Mesenchymal stem cell (in vitro differentiated cells and primary cell): ENCODE measurements around the gene FAM83E.

Source experiments
- DNase-seq: peaks from one replicate; pipeline ENCODE4 v3.0.0-alpha.2; 2013
- H2AFZ ChIP-seq: one replicate; pipeline ENCODE4 v1.6.1; 2013; ENCODE audit warnings: low read depth, mild to moderate bottlenecking, control low read depth, inconsistent platforms, low read length, moderate library complexity
- H2AK5ac ChIP-seq: 2 replicates; pipeline ENCODE4 v1.6.1; 2013; ENCODE audit warnings: low read length, moderate library complexity, mild to moderate bottlenecking, inconsistent platforms; ENCODE audit not compliant: severe bottlenecking
- H2BK120ac ChIP-seq: one replicate; pipeline ENCODE4 v1.6.1; 2013; ENCODE audit warnings: low read depth, mild to moderate bottlenecking, inconsistent platforms, low read length, moderate library complexity
- H2BK12ac ChIP-seq, 2 experiments: one replicate each; pipeline ENCODE4 v1.6.1; 2013; ENCODE audit warnings: inconsistent platforms in 2 of 2, low read length in 2 of 2, mild to moderate bottlenecking in 2 of 2, moderate library complexity in 2 of 2, control low read depth in 1 of 2
- H2BK15ac ChIP-seq: one replicate; pipeline ENCODE4 v1.6.1; 2013; ENCODE audit warnings: mild to moderate bottlenecking, low read depth, inconsistent platforms; ENCODE audit not compliant: poor library complexity, severe bottlenecking
- H2BK5ac ChIP-seq: 2 replicates; pipeline ENCODE4 v1.6.1; 2013; ENCODE audit warnings: low read depth, mild to moderate bottlenecking, low read length, control low read depth, inconsistent platforms; ENCODE audit not compliant: poor library complexity, severe bottlenecking
- H3K14ac ChIP-seq, 2 experiments: one replicate each; pipeline ENCODE4 v1.6.1; 2013; ENCODE audit warnings: inconsistent platforms in 2 of 2, low read length in 2 of 2, control low read depth in 1 of 2, mild to moderate bottlenecking in 1 of 2, moderate library complexity in 1 of 2
- H3K18ac ChIP-seq, 2 experiments: one replicate each; pipeline ENCODE4 v1.6.1; 2013; ENCODE audit warnings: inconsistent platforms in 2 of 2, low read length in 2 of 2, control low read depth in 1 of 2, low read depth in 1 of 2, mild to moderate bottlenecking in 1 of 2
- H3K23ac ChIP-seq, 2 experiments: one replicate each; pipeline ENCODE4 v1.6.1; 2013; ENCODE audit warnings: inconsistent platforms in 2 of 2, low read length in 2 of 2, mild to moderate bottlenecking in 2 of 2, moderate library complexity in 2 of 2, control low read depth in 1 of 2
- H3K27ac ChIP-seq: 2 replicates; pipeline ENCODE4 v1.5.1; 2013; ENCODE audit warnings: mild to moderate bottlenecking, moderate library complexity, low read length, control low read depth, inconsistent platforms; ENCODE audit not compliant: poor library complexity, severe bottlenecking
- H3K27me3 ChIP-seq, 2 experiments: 2 replicates each; pipeline versions ENCODE4 v1.6.1 to v1.7.0; 2013; ENCODE audit warnings: low read length in 2 of 2, mild to moderate bottlenecking in 2 of 2, moderate library complexity in 2 of 2, control low read depth in 1 of 2, inconsistent platforms in 1 of 2; ENCODE audit not compliant: control insufficient read depth in 1 of 2, insufficient read depth in 1 of 2
- H3K36me3 ChIP-seq, 2 experiments: 2 replicates each; pipeline versions ENCODE4 v1.6.1 to v1.7.0; 2013; ENCODE audit warnings: low read length in 2 of 2, control low read depth in 1 of 2, inconsistent platforms in 1 of 2, low read depth in 1 of 2, mild to moderate bottlenecking in 1 of 2; ENCODE audit not compliant: insufficient read depth in 2 of 2, control insufficient read depth in 1 of 2
- H3K4ac ChIP-seq, 2 experiments: one replicate each; pipeline ENCODE4 v1.6.1; 2013; ENCODE audit warnings: inconsistent platforms in 2 of 2, low read length in 2 of 2, mild to moderate bottlenecking in 2 of 2, moderate library complexity in 2 of 2, control low read depth in 1 of 2, low read depth in 1 of 2
- H3K4me1 ChIP-seq: 2 replicates; pipeline ENCODE4 v1.6.1; 2013; ENCODE audit warnings: low read depth, low read length, control low read depth; ENCODE audit not compliant: control insufficient read depth, insufficient read depth
- H3K4me2 ChIP-seq: 2 replicates; pipeline ENCODE4 v1.6.1; 2013; ENCODE audit warnings: low read length, mild to moderate bottlenecking, inconsistent platforms; ENCODE audit not compliant: poor library complexity, severe bottlenecking
- H3K4me3 ChIP-seq, 2 experiments: 2 replicates each; pipeline versions ENCODE4 v1.5.1 to v1.7.0; 2013; ENCODE audit warnings: low read length in 2 of 2, mild to moderate bottlenecking in 2 of 2, control low read depth in 1 of 2, low read depth in 1 of 2; ENCODE audit not compliant: insufficient read depth in 1 of 2
- H3K79me1 ChIP-seq: replicated peaks from 2 replicates; pipeline ENCODE4 v1.6.1; 2013; ENCODE audit warnings: mild to moderate bottlenecking, control low read depth, low read length, inconsistent platforms; ENCODE audit not compliant: poor library complexity, severe bottlenecking
- H3K9ac ChIP-seq: 2 replicates; pipeline ENCODE4 v1.7.0; 2013; ENCODE audit warnings: mild to moderate bottlenecking, low read length, moderate library complexity
- H3K9me3 ChIP-seq: 2 replicates; pipeline ENCODE4 v1.7.0; 2013; ENCODE audit warnings: mild to moderate bottlenecking, low read length; ENCODE audit not compliant: control insufficient read depth
- H4K8ac ChIP-seq: one replicate; pipeline ENCODE4 v1.6.1; 2013; ENCODE audit warnings: inconsistent platforms, mild to moderate bottlenecking, low read length, moderate library complexity
- H4K91ac ChIP-seq: one replicate; pipeline ENCODE4 v1.6.1; 2013; ENCODE audit warnings: mild to moderate bottlenecking, low read length, inconsistent platforms
- WGBS: methylation state at CpG from one replicate; pipeline ENCODE4 v1.1.7; 2013; ENCODE audit warnings: mixed read lengths; 5-methylcytosine and 5-hydroxymethylcytosine counted together

The FAM83E gene

DNA sequence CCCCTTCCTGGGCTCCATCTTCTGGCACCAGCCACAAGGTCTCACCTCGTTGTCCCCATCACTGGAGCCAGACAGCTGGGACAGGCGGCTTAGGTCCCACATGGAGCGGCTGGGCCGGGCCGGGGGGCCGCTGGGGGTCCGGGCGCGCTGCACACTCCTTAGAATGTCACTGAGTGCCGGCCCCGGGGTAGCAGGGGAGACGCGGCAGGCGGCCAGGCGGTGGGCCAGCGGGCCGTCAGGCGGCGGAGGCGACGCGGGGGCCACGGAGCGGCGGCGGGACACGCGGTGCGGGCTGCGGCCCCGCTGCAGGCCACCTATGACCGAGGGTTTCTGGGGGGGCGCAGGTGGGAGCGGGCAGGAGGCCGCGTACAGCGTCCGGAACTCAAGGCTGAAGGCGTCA is 11.4 kb downstream of the FAM83E start:
- Histone ChIP-seq H3K27ac (no peak overlapping the region), H3K4ac (no peak overlapping the region), H2BK15ac (no peak overlapping the region), H3K9ac (no peak overlapping the region), H4K91ac (no peak overlapping the region), H3K4me3 (no peak overlapping the region), H3K79me1 (no peaks in the 10 kb centered on the region), H2BK12ac (no peak overlapping the region), H3K36me3 (peaks cover 0 to 4% of the 10 kb centered on the region in 2 experiments), H3K18ac (no peak overlapping the region), H3K23ac (no peak overlapping the region), H3K9me3 (no peaks in the 10 kb centered on the region), H4K8ac (no peak overlapping the region), H2BK5ac (no peak overlapping the region), H2AK5ac (no peak overlapping the region), H3K4me1 (peaks cover 2% of the 10 kb centered on the region), H2AFZ (no peak overlapping the region), H2BK120ac (no peak overlapping the region), H3K4me2 (no peak overlapping the region), H3K14ac (no peak overlapping the region), H3K27me3 (peaks cover 5 to 16% of the 10 kb centered on the region in 2 experiments)
- 94% methylated on average over 39 of the region's 39 CpGs for WGBS
- DNase-seq, result no peak

DNA sequence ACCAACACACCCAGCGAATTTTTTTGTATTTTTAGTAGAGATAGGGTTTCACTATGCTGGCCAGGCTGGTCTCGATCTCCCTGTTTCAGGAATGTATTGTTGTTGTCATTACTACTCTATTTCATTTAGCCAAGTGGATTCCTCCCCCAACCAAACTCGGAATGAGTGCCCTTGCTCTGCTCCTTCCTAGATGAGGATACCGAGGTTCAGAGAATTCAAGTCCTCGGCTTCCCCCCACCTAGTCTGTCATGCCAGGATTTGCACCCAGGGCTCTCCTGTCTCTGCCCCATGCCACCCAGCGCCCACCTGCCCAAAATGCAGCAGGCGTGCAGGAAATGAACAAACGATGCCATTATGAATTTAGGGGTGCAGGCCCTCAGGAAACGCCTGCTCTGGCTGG is 11.9 kb downstream of the FAM83E start:
- Histone ChIP-seq H3K18ac (no peak overlapping the region), H3K4me2 (no peak overlapping the region), H2BK120ac (no peak overlapping the region), H3K4me3 (no peak overlapping the region), H3K27ac (no peak overlapping the region), H4K91ac (no peak overlapping the region), H3K9ac (no peak overlapping the region), H2AK5ac (no peak overlapping the region), H3K79me1 (no peaks in the 10 kb centered on the region), H3K36me3 (peaks cover 0 to 4% of the 10 kb centered on the region in 2 experiments), H2BK5ac (no peak overlapping the region), H4K8ac (no peak overlapping the region), H3K14ac (no peak overlapping the region), H3K4ac (no peak overlapping the region), H3K9me3 (no peaks in the 10 kb centered on the region), H3K23ac (no peak overlapping the region), H2AFZ (no peak overlapping the region), H3K4me1 (peaks cover 2% of the 10 kb centered on the region), H2BK15ac (no peak overlapping the region), H2BK12ac (no peak overlapping the region), H3K27me3 (peaks cover 6 to 17% of the 10 kb centered on the region in 2 experiments)
- DNase-seq, result no peak
- WGBS, result 91% methylated on average over 8 of the region's 9 CpGs

DNA sequence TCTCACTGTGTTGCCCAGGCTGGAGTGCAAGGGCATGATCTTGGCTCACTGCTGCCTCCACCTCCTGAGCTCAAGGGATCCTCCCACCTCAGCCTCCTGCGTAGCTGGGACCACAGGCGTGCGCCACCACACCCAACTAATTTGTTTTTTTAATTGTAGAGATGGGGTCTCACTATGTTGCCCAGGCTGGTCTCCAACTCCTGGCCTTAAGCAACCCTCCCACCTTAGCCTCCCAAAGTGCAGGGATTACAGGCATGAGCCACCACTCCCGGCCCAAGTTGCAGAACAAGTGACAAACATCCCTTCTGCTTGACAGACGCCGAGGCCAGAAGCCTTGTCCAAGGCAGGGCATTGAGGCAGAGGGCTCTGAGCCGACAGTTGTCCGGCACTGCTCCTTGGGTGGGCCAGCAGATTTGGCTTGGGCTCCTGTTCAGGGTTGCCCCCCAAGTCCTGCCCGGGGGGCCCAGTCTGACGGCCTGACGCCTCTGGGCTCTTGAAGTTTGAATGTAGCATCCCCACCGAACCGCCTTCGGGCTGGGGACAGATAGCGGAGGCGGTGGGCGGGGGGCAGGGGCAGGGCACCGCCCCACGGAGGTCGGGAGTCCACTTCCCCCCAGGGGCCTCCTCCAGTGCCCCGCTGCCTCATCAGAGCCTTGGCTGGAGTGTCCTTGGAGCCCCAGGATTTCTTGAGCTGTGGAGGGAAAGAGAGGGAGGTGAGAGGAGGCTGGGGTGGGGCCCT is 14.0 kb downstream of the FAM83E start:
- no peak overlapping the region for H2AFZ ChIP-seq
- H2AK5ac ChIP-seq, result no peak overlapping the region
- H3K4me2 ChIP-seq, result no peak overlapping the region
- H3K14ac ChIP-seq, result no peak overlapping the region
- DNase-seq, result no peak
- no peak overlapping the region for H3K18ac ChIP-seq
- no peak overlapping the region for H2BK15ac ChIP-seq
- H3K4me1 ChIP-seq, result peaks cover 6% of the 10 kb centered on the region
- no peak overlapping the region for H3K4me3 ChIP-seq
- no peak overlapping the region for H3K9ac ChIP-seq
- no peak overlapping the region for H2BK120ac ChIP-seq
- H4K8ac ChIP-seq, result no peak overlapping the region
- H4K91ac ChIP-seq, result no peak overlapping the region
- no peak overlapping the region for H3K23ac ChIP-seq
- H3K9me3 ChIP-seq, result no peaks in the 10 kb centered on the region
- peaks cover 6 to 17% of the 10 kb centered on the region in 2 experiments for H3K27me3 ChIP-seq
- H3K4ac ChIP-seq, result no peak overlapping the region
- no peak overlapping the region for H3K27ac ChIP-seq
- no peaks in the 10 kb centered on the region for H3K79me1 ChIP-seq
- no peak overlapping the region for H2BK12ac ChIP-seq
- H2BK5ac ChIP-seq, result no peak overlapping the region
- 88% methylated on average over 18 of the region's 21 CpGs for WGBS
- H3K36me3 ChIP-seq, result peaks cover 0 to 4% of the 10 kb centered on the region in 2 experiments

DNA sequence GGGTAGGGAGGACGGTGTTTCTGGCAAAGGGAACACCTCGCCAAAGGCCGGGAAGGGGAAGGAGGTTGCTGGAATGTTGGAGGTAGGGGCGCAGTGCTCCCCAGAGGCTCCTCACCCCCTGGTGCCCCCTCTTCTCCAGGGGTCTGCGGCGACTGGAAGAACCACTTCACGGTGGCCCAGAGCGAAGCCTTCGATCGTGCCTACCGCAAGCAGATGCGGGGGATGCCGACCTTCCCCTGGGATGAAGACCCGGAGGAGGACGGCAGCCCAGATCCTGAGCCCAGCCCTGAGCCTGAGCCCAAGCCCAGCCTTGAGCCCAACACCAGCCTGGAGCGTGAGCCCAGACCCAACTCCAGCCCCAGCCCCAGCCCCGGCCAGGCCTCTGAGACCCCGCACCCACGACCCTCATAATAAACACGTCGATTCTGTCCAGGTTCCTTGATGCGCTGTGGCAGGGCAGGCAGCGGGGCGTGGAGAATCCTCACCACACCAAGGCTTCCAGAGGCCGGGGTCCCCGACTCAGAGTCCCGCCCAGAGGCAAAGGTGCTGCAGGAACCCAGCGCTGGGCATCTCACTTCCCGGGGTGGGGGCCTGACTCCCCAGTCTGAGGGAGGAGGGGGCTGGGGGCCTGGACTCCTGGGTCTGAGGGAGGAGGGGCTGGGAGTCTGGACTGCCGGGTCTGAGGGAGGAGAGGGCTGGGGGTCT is 15.7 kb downstream of the FAM83E start:
- Histone ChIP-seq H3K4me3 (no peak overlapping the region), H4K91ac (no peak overlapping the region), H2BK12ac (no peak overlapping the region), H3K9me3 (no peaks in the 10 kb centered on the region), H3K23ac (no peak overlapping the region), H2BK5ac (no peak overlapping the region), H3K18ac (no peak overlapping the region), H3K4ac (no peak overlapping the region), H3K9ac (no peak overlapping the region), H3K4me1 (peaks cover 6% of the 10 kb centered on the region), H3K14ac (no peak overlapping the region), H2AFZ (no peak overlapping the region), H2BK120ac (no peak overlapping the region), H3K4me2 (no peak overlapping the region), H3K79me1 (no peaks in the 10 kb centered on the region), H3K27ac (no peak overlapping the region), H2BK15ac (no peak overlapping the region), H3K27me3 (peaks cover 6 to 17% of the 10 kb centered on the region in 2 experiments), H2AK5ac (no peak overlapping the region), H3K36me3 (peaks cover 0 to 4% of the 10 kb centered on the region in 2 experiments), H4K8ac (no peak overlapping the region)
- WGBS, result 84% methylated on average over 30 of the region's 30 CpGs
- no peak for DNase-seq
